Suprapubic skin (tissue), 3 donors: ENCODE data around the gene B9D1.
"Not testable (repeated sequence)": the region's sequence is repeated elsewhere in the genome, so short reads cannot be mapped to it uniquely, and the experiment has no call there.

Experiments used
- CTCF ChIP-seq, 2 donors: fragments of 200-600 bp in 1 of 2; fragments of 450-650 bp in 1 of 2; sonication (generic) in 1 of 2; IDR thresholded peaks; one replicate each; pipeline ENCODE4 v1.5.1; 2016 to 2019; ENCODE audit warnings: antibody characterized with exemption in 2 of 2, mild to moderate bottlenecking in 1 of 2, moderate library complexity in 1 of 2
- POLR2A ChIP-seq, 2 donors: fragments of 450-650 bp; IDR thresholded peaks; one replicate each; pipeline ENCODE4 v1.6.1; 2017; ENCODE audit warnings: antibody characterized with exemption in 2 of 2, mild to moderate bottlenecking in 2 of 2, moderate library complexity in 2 of 2

- TF ChIP-seq POLR2A, CTCF (IDR thresholded peaks at IDR 0.05): not testable (repeated sequence)
Measured at GRCh38 chr17:19353401-19353800, 9.1 kb downstream of the B9D1 start.
